Measurements from ENCODE around the gene PDYN. TPM values are rescaled to one million over a fixed set of nuclear protein-coding genes. Genes with fewer than 3 reads are reported as not detected.

The PDYN gene
- polyA plus RNA-seq, 1 experiment: not detected

GRCh38 chr20:2002365-2002764 is 8.5 kb upstream of the PDYN start:
- CTCF ChIA-PET: no interaction called here
- Histone ChIP-seq H3K27me3 (ENCODE audit: control insufficient read depth, insufficient read depth, low read length) (no peaks in the 10 kb centered on the region), H3K9me3 (ENCODE audit: control insufficient read depth, insufficient read depth, low read length) (no peaks in the 10 kb centered on the region), H3K4me3 (ENCODE audit: low read depth, low read length) (no peak overlapping the region), H3K27ac (ENCODE audit: low read depth, low read length) (no peak overlapping the region)
- TF ChIP-seq CTCF (IDR thresholded peaks at IDR 0.05; ENCODE audit: low read depth, low read length): no peak
- POLR2A ChIA-PET: no interaction called here
- no peak for DNase-seq (ENCODE audit: low read depth, low spot score)

GRCh38 chr20:2001119-2001518 is 7.3 kb upstream of the PDYN start:
- ChIA-PET CTCF (no interaction called here), POLR2A (no interaction called here)
- no peaks in the 10 kb centered on the region for H3K9me3 ChIP-seq (ENCODE audit: control insufficient read depth, insufficient read depth, low read length)
- no peak for TF ChIP-seq CTCF (IDR thresholded peaks at IDR 0.05; ENCODE audit: low read depth, low read length)
- DNase-seq (ENCODE audit: low read depth, low spot score): no peak
- H3K4me3 ChIP-seq (ENCODE audit: low read depth, low read length): no peak overlapping the region
- H3K27ac ChIP-seq (ENCODE audit: low read depth, low read length): no peak overlapping the region
- H3K27me3 ChIP-seq (ENCODE audit: control insufficient read depth, insufficient read depth, low read length): peaks cover 1% of the 10 kb centered on the region

- Histone ChIP-seq H3K27ac (ENCODE audit: low read depth, low read length) (no peak overlapping the region), H3K4me3 (ENCODE audit: low read depth, low read length) (no peak overlapping the region), H3K27me3 (ENCODE audit: control insufficient read depth, insufficient read depth, low read length) (peaks cover 2% of the 10 kb centered on the region), H3K9me3 (ENCODE audit: control insufficient read depth, insufficient read depth, low read length) (no peaks in the 10 kb centered on the region)
- ChIA-PET POLR2A (no interaction called here), CTCF (no interaction called here)
- TF ChIP-seq CTCF (IDR thresholded peaks at IDR 0.05; ENCODE audit: low read depth, low read length): no peak
- no peak for DNase-seq (ENCODE audit: low read depth, low spot score)
These were observed 6.4 kb upstream of the PDYN start for GRCh38 chr20:2000285-2000684.

GRCh38 chr20:1998715-1999114 is 4.9 kb upstream of the PDYN start:
- ChIA-PET CTCF (interaction anchor here (0.7 kb wide), 1 partner anchor 12 kb away, joined by 3 read pairs; no protein-coding TSS in a partner anchor), POLR2A (no interaction called here)
- H3K27me3 ChIP-seq (ENCODE audit: control insufficient read depth, insufficient read depth, low read length): peaks cover 13% of the 10 kb centered on the region
- TF ChIP-seq CTCF (IDR thresholded peaks at IDR 0.05; ENCODE audit: low read depth, low read length): no peak
- no peaks in the 10 kb centered on the region for H3K9me3 ChIP-seq (ENCODE audit: control insufficient read depth, insufficient read depth, low read length)
- DNase-seq (ENCODE audit: low read depth, low spot score): no peak
- no peak overlapping the region for H3K27ac ChIP-seq (ENCODE audit: low read depth, low read length)
- no peak overlapping the region for H3K4me3 ChIP-seq (ENCODE audit: low read depth, low read length)

- ChIA-PET POLR2A (no interaction called here), CTCF (no interaction called here)
- Histone ChIP-seq H3K27ac (ENCODE audit: low read depth, low read length) (no peak overlapping the region), H3K4me3 (ENCODE audit: low read depth, low read length) (no peak overlapping the region), H3K27me3 (ENCODE audit: control insufficient read depth, insufficient read depth, low read length) (peaks cover 19% of the 10 kb centered on the region), H3K9me3 (ENCODE audit: control insufficient read depth, insufficient read depth, low read length) (no peaks in the 10 kb centered on the region)
- no peak for TF ChIP-seq CTCF (IDR thresholded peaks at IDR 0.05; ENCODE audit: low read depth, low read length)
- DNase-seq (ENCODE audit: low read depth, low spot score): no peak
These were observed 4.3 kb upstream of the PDYN start for GRCh38 chr20:1998193-1998520.
